ENCODE results near the gene MAP1LC3B. TPM values are rescaled to one million over a fixed set of nuclear protein-coding genes. Genes with fewer than 3 reads are reported as not detected.

Gene MAP1LC3B
- polyA plus RNA-seq, 3 donors from 2014 or later = 175 to 297 (median 190) TPM

- Mint-ChIP-seq H3K4me1 (peaks cover 19 to 42% of the 10 kb centered on the region in 2 donors), H3K4me3 (no peak overlapping the region), H3K36me3 (peaks cover 0 to 4% (median 2%) of the 10 kb centered on the region in 3 donors), H3K9me3 (no peaks in the 10 kb centered on the region), H3K27ac (peak overlapping the region in 2 of 6 donors; percentile 4 to 23), H3K27me3 (ENCODE audit: low read depth in 3 of 3) (peaks cover 0 to 5% (median 2%) of the 10 kb centered on the region in 3 donors)
- DNase-seq = no peak
Observed at GRCh38 chr16:87365021-87365713, 27.0 kb upstream of the MAP1LC3B start.

- Mint-ChIP-seq H3K27me3 (ENCODE audit: low read depth in 3 of 3) (peaks cover 0 to 2% (median 2%) of the 10 kb centered on the region in 3 donors), H3K4me1 (peaks cover 22 to 46% of the 10 kb centered on the region in 2 donors), H3K9me3 (no peaks in the 10 kb centered on the region), H3K36me3 (peaks cover 0 to 4% (median 0%) of the 10 kb centered on the region in 3 donors), H3K27ac (peak overlapping the region in 1 of 6 donors; percentile 24), H3K4me3 (no peak overlapping the region)
- DNase-seq = no peak
Observed at GRCh38 chr16:87366288-87366687, 25.8 kb upstream of the MAP1LC3B start.

- Mint-ChIP-seq H3K4me3 (no peak overlapping the region), H3K9me3 (no peaks in the 10 kb centered on the region), H3K4me1 (peaks cover 28 to 52% of the 10 kb centered on the region in 2 donors), H3K36me3 (peaks cover 0 to 4% (median 0%) of the 10 kb centered on the region in 3 donors), H3K27ac (peak overlapping the region in 1 of 6 donors; percentile 24), H3K27me3 (ENCODE audit: low read depth in 3 of 3) (peaks cover 0 to 2% (median 2%) of the 10 kb centered on the region in 3 donors)
- DNase-seq = no peak
Observed at GRCh38 chr16:87366930-87367329, 25.2 kb upstream of the MAP1LC3B start.

- Mint-ChIP-seq H3K9me3 (no peaks in the 10 kb centered on the region), H3K27me3 (ENCODE audit: low read depth in 3 of 3) (peaks cover 0 to 2% (median 2%) of the 10 kb centered on the region in 3 donors), H3K4me1 (peaks cover 30 to 55% of the 10 kb centered on the region in 2 donors), H3K36me3 (peaks cover 0 to 4% (median 0%) of the 10 kb centered on the region in 3 donors), H3K27ac (no peak overlapping the region), H3K4me3 (no peak overlapping the region)
- no peak for DNase-seq
Observed at GRCh38 chr16:87367529-87367928, 24.6 kb upstream of the MAP1LC3B start.

GRCh38 chr16:87368029-87368770, 23.9 kb upstream of the MAP1LC3B start:
- no peak for DNase-seq
- no peak overlapping the region for H3K4me3 Mint-ChIP-seq
- H3K27ac Mint-ChIP-seq = peak overlapping the region in 2 of 6 donors; percentile 11 to 53
- no peaks in the 10 kb centered on the region for H3K9me3 Mint-ChIP-seq
- peaks cover 0 to 4% (median 0%) of the 10 kb centered on the region in 3 donors for H3K36me3 Mint-ChIP-seq
- peaks cover 28 to 55% of the 10 kb centered on the region in 2 donors for H3K4me1 Mint-ChIP-seq
- H3K27me3 Mint-ChIP-seq (ENCODE audit: low read depth in 3 of 3) = peaks cover 0 to 2% (median 2%) of the 10 kb centered on the region in 3 donors

- H3K36me3 Mint-ChIP-seq = no peaks in the 10 kb centered on the region
- H3K27ac Mint-ChIP-seq = no peak overlapping the region
- no peak overlapping the region for H3K4me3 Mint-ChIP-seq
- H3K9me3 Mint-ChIP-seq = no peaks in the 10 kb centered on the region
- DNase-seq = no peak
- peaks cover 0 to 3% (median 2%) of the 10 kb centered on the region in 3 donors for H3K27me3 Mint-ChIP-seq (ENCODE audit: low read depth in 3 of 3)
- peaks cover 30 to 48% of the 10 kb centered on the region in 2 donors for H3K4me1 Mint-ChIP-seq
Observed at GRCh38 chr16:87369117-87369765, 22.9 kb upstream of the MAP1LC3B start.

GRCh38 chr16:87369796-87370719, 22.1 kb upstream of the MAP1LC3B start:
- Mint-ChIP-seq H3K4me1 (peaks cover 27 to 40% of the 10 kb centered on the region in 2 donors), H3K27ac (no peak overlapping the region), H3K36me3 (no peaks in the 10 kb centered on the region), H3K4me3 (no peak overlapping the region), H3K27me3 (ENCODE audit: low read depth in 3 of 3) (peaks cover 0 to 4% (median 0%) of the 10 kb centered on the region in 3 donors), H3K9me3 (no peaks in the 10 kb centered on the region)
- no peak for DNase-seq

GRCh38 chr16:87371261-87371866, 20.8 kb upstream of the MAP1LC3B start:
- no peaks in the 10 kb centered on the region for H3K9me3 Mint-ChIP-seq
- peak overlapping the region in 4 of 5 donors; percentile 9 to 54 (median 36) for H3K4me3 Mint-ChIP-seq
- H3K27ac Mint-ChIP-seq = peak overlapping the region; percentile 6 to 82 (median 46)
- DNase-seq = peak; percentile 41 to 49 (median 42)
- H3K36me3 Mint-ChIP-seq = no peaks in the 10 kb centered on the region
- H3K4me1 Mint-ChIP-seq = peaks cover 24 to 36% of the 10 kb centered on the region in 2 donors
- peaks cover 0 to 4% (median 0%) of the 10 kb centered on the region in 3 donors for H3K27me3 Mint-ChIP-seq (ENCODE audit: low read depth in 3 of 3)

- no peaks in the 10 kb centered on the region for H3K9me3 Mint-ChIP-seq
- H3K4me1 Mint-ChIP-seq = peaks cover 24 to 44% of the 10 kb centered on the region in 2 donors
- peak overlapping the region in 1 of 6 donors; percentile 82 for H3K27ac Mint-ChIP-seq
- peaks cover 0 to 6% (median 0%) of the 10 kb centered on the region in 3 donors for H3K27me3 Mint-ChIP-seq (ENCODE audit: low read depth in 3 of 3)
- no peak for DNase-seq
- no peaks in the 10 kb centered on the region for H3K36me3 Mint-ChIP-seq
- H3K4me3 Mint-ChIP-seq = peak overlapping the region in 1 of 5 donors; percentile 38
Observed at GRCh38 chr16:87372305-87372704, 19.8 kb upstream of the MAP1LC3B start.

GRCh38 chr16:87374313-87374712, 17.8 kb upstream of the MAP1LC3B start:
- no peak overlapping the region for H3K27ac Mint-ChIP-seq
- H3K36me3 Mint-ChIP-seq = no peaks in the 10 kb centered on the region
- no peak overlapping the region for H3K4me3 Mint-ChIP-seq
- H3K9me3 Mint-ChIP-seq = no peaks in the 10 kb centered on the region
- DNase-seq = no peak
- H3K27me3 Mint-ChIP-seq (ENCODE audit: low read depth in 3 of 3) = peaks cover 0 to 4% (median 0%) of the 10 kb centered on the region in 3 donors
- peaks cover 16 to 29% of the 10 kb centered on the region in 2 donors for H3K4me1 Mint-ChIP-seq

- no peaks in the 10 kb centered on the region for H3K36me3 Mint-ChIP-seq
- peaks cover 0 to 4% (median 0%) of the 10 kb centered on the region in 3 donors for H3K27me3 Mint-ChIP-seq (ENCODE audit: low read depth in 3 of 3)
- no peak for DNase-seq
- H3K4me1 Mint-ChIP-seq = peaks cover 14 to 29% of the 10 kb centered on the region in 2 donors
- peak overlapping the region in 1 of 6 donors; percentile 64 for H3K27ac Mint-ChIP-seq
- no peak overlapping the region for H3K4me3 Mint-ChIP-seq
- H3K9me3 Mint-ChIP-seq = no peaks in the 10 kb centered on the region
Observed at GRCh38 chr16:87375426-87376135, 16.6 kb upstream of the MAP1LC3B start.

- Mint-ChIP-seq H3K4me3 (no peak overlapping the region), H3K9me3 (no peaks in the 10 kb centered on the region), H3K36me3 (no peaks in the 10 kb centered on the region), H3K27me3 (ENCODE audit: low read depth in 3 of 3) (peaks cover 0 to 4% (median 0%) of the 10 kb centered on the region in 3 donors), H3K27ac (no peak overlapping the region), H3K4me1 (peaks cover 17 to 31% of the 10 kb centered on the region in 2 donors)
- no peak for DNase-seq
Observed at GRCh38 chr16:87376660-87377059, 15.5 kb upstream of the MAP1LC3B start.

All from immature natural killer cell (primary cell).